ENCODE results near the gene DIRAS2. TPM values are rescaled to one million over a fixed set of nuclear protein-coding genes. Genes with fewer than 3 reads are reported as not detected.

Gene DIRAS2
- total and polyA plus RNA-seq, 2 donors (not counting 3 experiments of a cell fraction or from before 2014, with no cell fraction given) = not detected

GRCh38 chr9:90647843-90648242 lies 5.2 kb upstream of the DIRAS2 start:
- no peaks in the 10 kb centered on the region for H3K9me3 ChIP-seq (replicated peaks; ENCODE audit: control insufficient read depth, insufficient read depth, low read length)
- no peak overlapping the region for H2AFZ ChIP-seq (ENCODE audit: low read depth, low read length)
- BruUV-seq (replicated peaks) = no TSS peak
- no peaks in the 10 kb centered on the region for H3K9me1 ChIP-seq (replicated peaks; ENCODE audit: control insufficient read depth, extremely low read depth, insufficient read depth, low read length)
- no peak overlapping the region for H3K27ac ChIP-seq (ENCODE audit: insufficient read depth, low read depth, low read length)
- H3K4me3 ChIP-seq (replicated peaks in 1 of 3; ENCODE audit: insufficient read depth in 1 of 3, low read depth in 1 of 3, low read length in 3 of 3) = no peak overlapping the region
- H4K20me1 ChIP-seq (replicated peaks; ENCODE audit: control insufficient read depth, extremely low read depth, insufficient read depth, low read length) = no peaks in the 10 kb centered on the region
- no peaks in the 10 kb centered on the region for H3K79me2 ChIP-seq (ENCODE audit: control insufficient read depth, insufficient read depth, low read length)
- POLR2A ChIA-PET = no interaction called here
- no peak for DNase-seq (ENCODE audit: low read depth, low spot score)
- H3K4me2 ChIP-seq (ENCODE audit: insufficient read depth, low read length) = no peak overlapping the region
- dilution Hi-C loops (cut with MboI; ENCODE audit: extremely low pct_ligation_motif_present, low sequenced_read_pairs) = no loop called here
- H3K36me3 ChIP-seq (ENCODE audit: control insufficient read depth in 2 of 2, extremely low read depth in 1 of 2, insufficient read depth in 2 of 2, low read length in 2 of 2) = no peaks in the 10 kb centered on the region
- TF ChIP-seq FOS (IDR thresholded peaks at IDR 0.05; ENCODE audit: borderline replicate concordance, insufficient read depth, low read length) (no peak), POLR2AphosphoS5 (IDR thresholded peaks at IDR 0.05; ENCODE audit: insufficient read depth, low read depth, low read length) (no peak), GATA2 (IDR thresholded peaks at IDR 0.05; ENCODE audit: insufficient read depth, insufficient read length, low read depth, low read length) (no peak), JUN (IDR thresholded peaks at IDR 0.05; ENCODE audit: borderline replicate concordance, insufficient read depth, insufficient read length, low read depth) (no peak), MAX (IDR thresholded peaks at IDR 0.05; ENCODE audit: insufficient read depth, insufficient read length) (no peak), MYC (IDR thresholded peaks at IDR 0.05; ENCODE audit: low read depth, low read length) (no peak), EZH2 (IDR thresholded peaks at IDR 0.05; ENCODE audit: borderline replicate concordance, low read depth, low read length, severe bottlenecking) (no peak), POLR2A (IDR thresholded peaks at IDR 0.05; ENCODE audit: low read depth, low read length) (no peak), CTCF (IDR thresholded peaks at IDR 0.05; ENCODE audit: extremely low read depth in 1 of 2, insufficient read depth in 1 of 2, low read depth in 1 of 2, low read length in 2 of 2) (no peak)
- no peak overlapping the region for H3K9ac ChIP-seq (replicated peaks; ENCODE audit: extremely low read depth, insufficient read depth, low read length)
- CTCF ChIA-PET = no interaction called here
- intact Hi-C loops (cut with micrococcal nuclease) = loop anchor here (10.0 kb wide), 1 partner anchor 503 kb away; no protein-coding TSS in a partner anchor
- H3K27me3 ChIP-seq (ENCODE audit: control insufficient read depth in 2 of 2, insufficient read depth in 2 of 2, low read length in 2 of 2) = no peaks in the 10 kb centered on the region
- no peaks in the 10 kb centered on the region for H3K4me1 ChIP-seq (ENCODE audit: control insufficient read depth, extremely low read depth, insufficient read depth, low read length)
- FAIRE-seq = no peak
